SK-N-SH (cell line): Measurements from ENCODE around the gene AXIN1. TPM values are rescaled to one million over a fixed set of nuclear protein-coding genes. Genes with fewer than 3 reads are reported as not detected.

Experiments used
- CTCF ChIA-PET: fragments of 300-600, 350-600 bp; formaldehyde crosslinking; extraction: SDS; loops from one replicate; lab custom pipeline; 2021; lab: Yijun Ruan, JAX
- POLR2A ChIA-PET: fragments of 350-600 bp; sonication (Branson Sonifier 250); formaldehyde crosslinking; extraction: SDS; loops from one replicate; lab custom pipeline; 2020; ENCODE audit warnings: antibody characterized with exemption, inconsistent platforms; lab: Yijun Ruan, JAX
- DNase-seq: peaks from one replicate; pipeline ENCODE4 v3.0.0; 2012
- H2AFZ ChIP-seq: fragments of 200-600 bp; sonication (generic); 2 replicates; pipeline ENCODE4 v1.8.1; 2016; ENCODE audit warnings: antibody characterized with exemption, mild to moderate bottlenecking, low read depth
- H3F3A ChIP-seq: fragments of 200-600 bp; sonication (generic); replicated peaks from 2 replicates; pipeline ENCODE3; 2016; ENCODE audit warnings: antibody characterized with exemption, mild to moderate bottlenecking; ENCODE audit not compliant: insufficient read depth
- H3K27ac ChIP-seq, 2 experiments: fragments of 200-500 bp in 1 of 2; fragments of 200-600 bp in 1 of 2; sonication (Bioruptor generic) in 1 of 2; sonication (generic), shearing (Covaris generic) in 1 of 2; 2 replicates each; pipeline versions ENCODE4 v1.5.1 to v1.6.1; 2014 to 2016; ENCODE audit warnings: low read depth in 2 of 2, inconsistent platforms in 1 of 2, low read length in 1 of 2, mild to moderate bottlenecking in 1 of 2, mixed read lengths in 1 of 2
- H3K27me3 ChIP-seq: fragments of 200-600 bp; sonication (generic), shearing (Covaris generic); 2 replicates; pipeline ENCODE4 v1.6.1; 2016; ENCODE audit warnings: mixed run types; ENCODE audit not compliant: insufficient read depth
- H3K36me3 ChIP-seq, 2 experiments: fragments of 200-500 bp in 1 of 2; fragments of 200-600 bp in 1 of 2; sonication (Bioruptor generic) in 1 of 2; sonication (generic) in 1 of 2; replicated peaks in 1 of 2; 2 replicates each; pipeline versions ENCODE3 to v1.5.1; 2014 to 2016; ENCODE audit warnings: low read length in 1 of 2, mild to moderate bottlenecking in 1 of 2; ENCODE audit not compliant: insufficient read depth in 2 of 2, control insufficient read depth in 1 of 2
- H3K4me1 ChIP-seq, 2 experiments: fragments of 200-500 bp in 1 of 2; fragments of 200-600 bp in 1 of 2; sonication (Bioruptor generic) in 1 of 2; sonication (generic), shearing (Covaris generic) in 1 of 2; 2 replicates each; pipeline versions ENCODE4 v1.5.1 to v1.6.1; 2014 to 2016; ENCODE audit warnings: low read depth in 1 of 2, low read length in 1 of 2, mixed run types in 1 of 2; ENCODE audit not compliant: insufficient read depth in 2 of 2, control insufficient read depth in 1 of 2
- H3K4me2 ChIP-seq: fragments of 200-600 bp; sonication (generic), shearing (Covaris generic); 2 replicates; pipeline ENCODE4 v1.6.1; 2017; ENCODE audit warnings: mixed run types
- H3K4me3 ChIP-seq, 2 experiments: fragments of 200-500 bp in 1 of 2; fragments of 200-600 bp in 1 of 2; sonication (Bioruptor generic) in 1 of 2; sonication (generic), shearing (Covaris generic) in 1 of 2; 2 replicates each; pipeline versions ENCODE4 v1.5.1 to v1.8.1; 2014 to 2016; ENCODE audit warnings: low read depth in 2 of 2, inconsistent platforms in 1 of 2, low read length in 1 of 2, mild to moderate bottlenecking in 1 of 2, mixed read lengths in 1 of 2, moderate library complexity in 1 of 2
- H3K79me2 ChIP-seq: fragments of 200-600 bp; sonication (generic); 2 replicates; pipeline ENCODE4 v1.8.1; 2017; ENCODE audit warnings: mild to moderate bottlenecking; ENCODE audit not compliant: insufficient read depth
- H3K9ac ChIP-seq: fragments of 200-600 bp; sonication (generic); 2 replicates; pipeline ENCODE4 v1.6.1; 2017; ENCODE audit warnings: mixed run types
- H3K9me2 ChIP-seq: fragments of 200-600 bp; sonication (generic); 2 replicates; pipeline ENCODE4 v1.6.1; 2017; ENCODE audit warnings: mixed run types
- H3K9me3 ChIP-seq: fragments of 200-600 bp; sonication (generic); 2 replicates; pipeline ENCODE4 v1.6.1; 2017; ENCODE audit warnings: mixed run types, mild to moderate bottlenecking, moderate library complexity
- H4K20me1 ChIP-seq: fragments of 200-600 bp; sonication (generic); 2 replicates; pipeline ENCODE4 v1.6.1; 2017; ENCODE audit warnings: mild to moderate bottlenecking, mixed run types; ENCODE audit not compliant: insufficient read depth
- CHD2 ChIP-seq: fragments of 150-350 bp; IDR thresholded peaks from 2 replicates; pipeline ENCODE4 v1.6.1; 2018; ENCODE audit warnings: low read length; ENCODE audit not compliant: partially characterized antibody
- ELF1 ChIP-seq: IDR thresholded peaks from 2 replicates; pipeline ENCODE4 v1.4.0; 2012
- FOXJ3 ChIP-seq: sonication (generic); formaldehyde crosslinking; IDR thresholded peaks from 2 replicates; pipeline ENCODE4 v1.5.1; 2020; ENCODE audit warnings: mild to moderate bottlenecking, missing genetic modification reagents
- FOXM1 ChIP-seq: IDR thresholded peaks from 2 replicates; pipeline ENCODE4 v1.4.0; 2012; ENCODE audit warnings: low read depth, mild to moderate bottlenecking
- GABPA ChIP-seq: IDR thresholded peaks from 2 replicates; pipeline ENCODE4 v1.4.0; 2012; ENCODE audit warnings: low read depth, mild to moderate bottlenecking
- JUND ChIP-seq: IDR thresholded peaks from 2 replicates; pipeline ENCODE4 v1.4.0; 2012
- MEF2A ChIP-seq: IDR thresholded peaks from 2 replicates; pipeline ENCODE4 v1.4.0; 2012; ENCODE audit warnings: low read depth, borderline replicate concordance
- MXI1 ChIP-seq: IDR thresholded peaks from 2 replicates; pipeline ENCODE4 v1.6.1; 2012; ENCODE audit warnings: mild to moderate bottlenecking, low read depth, low read length, improper control_type of control experiment
- NRF1 ChIP-seq: IDR thresholded peaks from 2 replicates; pipeline ENCODE4 v1.6.1; 2012; ENCODE audit warnings: low read depth, mild to moderate bottlenecking, low read length
- PBX3 ChIP-seq: IDR thresholded peaks from 2 replicates; pipeline ENCODE4; 2012
- POLR2AphosphoS5 ChIP-seq: IDR thresholded peaks from 2 replicates; pipeline ENCODE4 v1.6.1; 2012; ENCODE audit warnings: low read depth, low read length
- RAD21 ChIP-seq: IDR thresholded peaks from 2 replicates; pipeline ENCODE4 v1.6.1; 2012; ENCODE audit warnings: mild to moderate bottlenecking, low read length
- RCOR1 ChIP-seq: fragments of 150-350 bp; IDR thresholded peaks from 2 replicates; pipeline ENCODE4 v1.6.1; 2017; ENCODE audit warnings: antibody characterized with exemption, low read length
- RFX5 ChIP-seq: IDR thresholded peaks from 2 replicates; pipeline ENCODE4 v1.6.1; 2012; ENCODE audit warnings: mild to moderate bottlenecking, improper control_type of control experiment, low read length
- SIN3A ChIP-seq: IDR thresholded peaks from 2 replicates; pipeline ENCODE4 v1.6.1; 2012; ENCODE audit warnings: low read depth, mild to moderate bottlenecking, low read length, moderate library complexity, borderline replicate concordance
- TAF1 ChIP-seq: IDR thresholded peaks from 2 replicates; pipeline ENCODE4 v1.6.1; 2012; ENCODE audit warnings: low read depth, mild to moderate bottlenecking, low read length, moderate library complexity, borderline replicate concordance
- TCF12 ChIP-seq: IDR thresholded peaks from 2 replicates; pipeline ENCODE4 v1.4.0; 2012
- TEAD4 ChIP-seq: IDR thresholded peaks from 2 replicates; pipeline ENCODE4 v1.4.0; 2012; ENCODE audit warnings: mild to moderate bottlenecking, borderline replicate concordance; ENCODE audit not compliant: insufficient read depth
- USF1 ChIP-seq: IDR thresholded peaks from 2 replicates; pipeline ENCODE4 v1.4.0; 2012; ENCODE audit warnings: low read depth, borderline replicate concordance
- WGBS: methylation state at CpG from one replicate; pipeline ENCODE4 v1.1.6; 2017; ENCODE audit warnings: low lambda C conversion rate; 5-methylcytosine and 5-hydroxymethylcytosine counted together
- polyA plus RNA-seq, 3 experiments: library from polyadenylated mRNA; depleted of rRNA; stranded (reverse); fragments of >200 nt; gene quantifications; 2 replicates each; pipeline ENCODE4 v1.2.3, GENCODE V29; 2012
- TF ChIP-seq, protein P1 (sequence below): fragments of 150-350 bp; IDR thresholded peaks from 2 replicates; pipeline ENCODE4 v1.6.1; 2016; ENCODE audit warnings: mild to moderate bottlenecking, low read depth, low read length

The AXIN1 gene
- polyA plus RNA-seq, 1 of the 3 experiments (the other 2 are of a cell fraction): 19.9 TPM

DNA sequence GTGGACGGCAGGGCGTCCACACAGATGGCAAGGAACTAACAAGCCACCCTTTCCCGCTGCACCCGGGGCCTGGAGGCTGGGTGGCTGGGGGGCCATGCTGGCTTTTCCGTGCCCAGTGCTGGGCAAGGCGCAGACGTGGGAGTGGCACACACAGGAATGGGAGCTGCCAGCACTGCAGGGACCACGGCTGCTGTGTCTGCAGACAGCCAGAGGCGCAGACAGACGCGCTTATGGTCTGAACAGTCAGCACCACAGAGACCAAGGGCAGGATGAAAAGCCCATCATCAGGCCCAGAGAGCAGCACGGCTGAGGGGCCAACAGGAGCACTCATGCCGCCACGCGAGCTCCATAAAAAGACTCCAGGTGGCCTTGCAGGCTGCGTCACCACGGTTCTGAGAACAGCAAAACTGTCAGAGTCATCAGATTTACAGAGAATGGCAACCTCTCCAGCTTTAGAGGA, 45.6 kb downstream of the AXIN1 start:
- POLR2A ChIA-PET: interaction anchor here (0.7 kb wide), 1 partner anchor 45 kb away, joined by 3 read pairs; no protein-coding TSS in a partner anchor
- Histone ChIP-seq H3K4me1 (no peaks in the 10 kb centered on the region), H3K9me2 (no peaks in the 10 kb centered on the region), H2AFZ (no peak overlapping the region), H3K9ac (no peak overlapping the region), H3K4me3 (no peak overlapping the region), H3K79me2 (no peaks in the 10 kb centered on the region), H3K27me3 (no peaks in the 10 kb centered on the region), H3K9me3 (no peaks in the 10 kb centered on the region), H3K36me3 (peaks cover 0 to 26% of the 10 kb centered on the region in 2 experiments), H3F3A (no peaks in the 10 kb centered on the region), H3K27ac (no peak overlapping the region; a peak in 1 of 4 replicates), H3K4me2 (no peak overlapping the region), H4K20me1 (no peaks in the 10 kb centered on the region)
- CTCF ChIA-PET: no interaction called here
- no peak for DNase-seq
- WGBS: 99% methylated on average over 11 of the region's 17 CpGs
- TF ChIP-seq PBX3 (no peak), JUND (no peak)

- no peaks in the 10 kb centered on the region for H3K9me3 ChIP-seq
- no peak overlapping the region for H3K4me3 ChIP-seq
- H2AFZ ChIP-seq: no peak overlapping the region
- TF ChIP-seq NRF1: no peak
- no peak for TF ChIP-seq FOXM1
- no peak for TF ChIP-seq SIN3A
- TF ChIP-seq MXI1: no peak
- no peak for TF ChIP-seq USF1
- TF ChIP-seq TEAD4: no peak
- TF ChIP-seq TAF1: no peak
- TF ChIP-seq RAD21: no peak
- no peak for TF ChIP-seq RCOR1
- no peak for TF ChIP-seq POLR2AphosphoS5
- TF ChIP-seq RFX5: no peak
- TF ChIP-seq ELF1: no peak
- TF ChIP-seq GABPA: no peak
- no peak for TF ChIP-seq MEF2A
- TF ChIP-seq, protein P1, sequence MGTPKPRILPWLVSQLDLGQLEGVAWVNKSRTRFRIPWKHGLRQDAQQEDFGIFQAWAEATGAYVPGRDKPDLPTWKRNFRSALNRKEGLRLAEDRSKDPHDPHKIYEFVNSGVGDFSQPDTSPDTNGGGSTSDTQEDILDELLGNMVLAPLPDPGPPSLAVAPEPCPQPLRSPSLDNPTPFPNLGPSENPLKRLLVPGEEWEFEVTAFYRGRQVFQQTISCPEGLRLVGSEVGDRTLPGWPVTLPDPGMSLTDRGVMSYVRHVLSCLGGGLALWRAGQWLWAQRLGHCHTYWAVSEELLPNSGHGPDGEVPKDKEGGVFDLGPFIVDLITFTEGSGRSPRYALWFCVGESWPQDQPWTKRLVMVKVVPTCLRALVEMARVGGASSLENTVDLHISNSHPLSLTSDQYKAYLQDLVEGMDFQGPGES: no peak
- no peak for TF ChIP-seq JUND
- no peak for TF ChIP-seq CHD2
- no peak for TF ChIP-seq FOXJ3
- TF ChIP-seq TCF12: no peak
- no peak overlapping the region for H3K4me2 ChIP-seq
- H3K9ac ChIP-seq: no peak overlapping the region
- no peaks in the 10 kb centered on the region for H4K20me1 ChIP-seq
- ChIA-PET CTCF (interaction anchor here (1.0 kb wide), 1 partner anchor 12 kb away, joined by 4 read pairs; no protein-coding TSS in a partner anchor), POLR2A (no interaction called here)
- H3K36me3 ChIP-seq: peaks cover 0 to 23% of the 10 kb centered on the region in 2 experiments
- no peaks in the 10 kb centered on the region for H3F3A ChIP-seq
- no peaks in the 10 kb centered on the region for H3K9me2 ChIP-seq
- no peaks in the 10 kb centered on the region for H3K4me1 ChIP-seq
- H3K79me2 ChIP-seq: no peaks in the 10 kb centered on the region
- H3K27ac ChIP-seq: no peak overlapping the region
- no peaks in the 10 kb centered on the region for H3K27me3 ChIP-seq
- WGBS: 94% methylated on average over 19 of the region's 19 CpGs
- DNase-seq: no peak
Observed at GRCh38 chr16:305916-306626, 46.5 kb downstream of the AXIN1 start.
